Epidermal melanocyte (primary cell): ENCODE measurements around the gene CCDC122.

ENCODE experiments used
- DNase-seq: peaks from one replicate; pipeline ENCODE4 v3.0.0; 2011; ENCODE audit warnings: low spot score; ENCODE audit not compliant: insufficient read length

Gene CCDC122

DNA sequence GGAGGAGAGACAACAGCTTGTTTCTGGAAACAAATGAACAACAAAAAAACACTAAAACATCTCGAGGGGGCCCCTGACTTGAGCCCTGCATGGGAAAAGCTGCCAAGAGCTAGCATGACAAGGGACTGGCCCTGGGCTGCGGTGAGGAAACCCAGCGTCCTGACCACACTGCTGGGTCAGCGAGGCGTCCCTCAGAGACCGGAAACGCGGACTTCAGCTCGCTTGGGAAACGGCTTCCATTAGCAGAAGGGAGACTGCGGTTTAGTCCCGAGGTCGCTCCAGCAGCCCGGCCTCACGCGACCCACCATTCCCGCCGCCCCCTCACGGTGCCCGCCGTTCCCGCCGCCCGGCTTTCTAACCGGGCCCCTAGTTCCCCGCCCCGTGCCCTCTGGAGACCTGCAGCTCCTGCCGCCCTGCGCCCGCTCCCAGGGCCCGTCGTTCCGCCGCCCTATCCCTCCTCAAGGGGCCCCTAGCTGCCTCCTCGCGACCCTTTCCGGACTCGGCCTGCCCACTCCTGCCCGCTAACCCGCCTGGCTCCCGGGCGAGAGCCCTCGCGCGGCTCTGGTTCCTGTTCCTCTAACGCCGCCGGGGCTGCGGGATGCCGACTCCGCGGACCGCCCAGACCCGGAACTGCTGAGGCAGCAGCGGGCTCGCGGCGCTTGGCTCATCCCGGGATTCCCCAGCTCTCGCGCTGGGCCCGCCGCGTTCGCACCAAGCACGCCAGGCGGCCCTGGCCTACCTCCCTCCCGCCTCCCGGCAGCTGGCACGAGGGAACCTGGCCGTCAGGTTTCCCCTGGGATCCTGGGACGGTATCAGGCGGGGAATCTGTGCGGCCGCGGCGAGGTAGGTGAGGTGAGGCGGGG is at the start of gene CCDC122:
TSS of gene CCDC122 (minus strand) at position 849 of the 863 bp plus-strand sequence. CDS start 10,364 bp downstream, outside the sequence.
- peak; percentile 51 for DNase-seq

DNA sequence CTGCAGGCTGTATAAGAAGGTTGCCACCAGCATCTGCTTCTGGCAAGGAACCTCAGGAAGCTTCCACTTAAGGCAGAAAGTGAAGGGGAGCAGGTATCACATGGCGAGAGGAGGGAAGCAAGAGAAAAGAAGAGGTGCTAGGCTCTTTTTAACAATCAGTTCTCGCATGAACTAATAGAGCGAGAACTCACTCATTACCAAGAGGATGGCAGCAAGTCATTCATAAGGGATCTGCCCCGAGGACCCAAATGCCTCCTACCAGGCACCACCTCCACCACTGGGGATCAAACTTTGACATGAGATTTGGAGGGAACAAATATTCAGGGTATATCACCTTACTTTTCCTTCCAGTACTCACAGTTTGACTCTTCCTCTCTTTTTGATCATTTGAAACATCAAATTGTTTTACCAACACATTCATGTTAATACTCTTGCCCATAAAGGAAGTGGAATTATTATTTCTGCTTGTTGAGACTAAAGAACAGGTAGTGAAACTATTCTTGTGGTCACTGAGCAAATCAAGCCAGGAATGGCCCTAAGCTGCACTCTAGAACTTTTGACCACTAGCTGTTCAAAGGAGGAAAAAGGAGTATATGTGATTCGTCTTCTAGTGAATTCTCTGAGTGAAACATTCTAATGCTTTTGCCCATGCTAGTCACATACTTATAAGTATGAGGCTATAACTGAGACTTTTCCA is 45.2 kb upstream of the CCDC122 start:
- no peak for DNase-seq

DNA sequence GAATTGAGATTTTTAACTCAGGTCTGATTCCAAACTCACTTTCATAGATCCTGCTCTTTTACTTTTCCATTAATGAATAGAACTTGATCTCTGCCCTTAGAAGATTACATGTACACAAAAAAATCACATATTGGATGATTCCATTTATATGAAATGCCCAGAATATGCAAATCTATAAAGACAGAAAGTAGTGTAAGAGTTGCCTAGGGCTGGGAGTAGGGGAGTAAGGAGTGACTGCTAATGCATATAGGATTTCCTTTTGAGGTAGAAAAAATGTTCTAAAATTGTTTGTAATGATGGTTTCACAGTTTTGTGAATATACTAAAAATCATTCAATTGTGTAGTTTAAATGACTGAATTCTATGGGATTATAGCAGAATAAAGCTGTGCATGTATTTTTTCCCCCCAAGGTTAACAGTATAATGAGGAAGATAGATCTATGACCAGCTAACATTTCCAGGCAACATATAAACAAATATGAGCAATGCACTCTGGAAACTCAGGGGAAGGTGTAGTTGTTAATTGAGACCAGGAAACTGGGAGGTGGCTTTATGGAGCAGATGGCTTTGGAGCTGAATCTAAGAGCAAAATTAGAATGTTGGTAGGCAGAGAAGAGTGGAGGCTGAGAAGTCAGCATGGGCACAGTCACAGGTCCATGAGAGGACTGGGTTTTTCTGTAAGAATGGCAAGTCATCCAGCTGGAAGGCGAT is 41.6 kb upstream of the CCDC122 start:
- DNase-seq: no peak

DNA sequence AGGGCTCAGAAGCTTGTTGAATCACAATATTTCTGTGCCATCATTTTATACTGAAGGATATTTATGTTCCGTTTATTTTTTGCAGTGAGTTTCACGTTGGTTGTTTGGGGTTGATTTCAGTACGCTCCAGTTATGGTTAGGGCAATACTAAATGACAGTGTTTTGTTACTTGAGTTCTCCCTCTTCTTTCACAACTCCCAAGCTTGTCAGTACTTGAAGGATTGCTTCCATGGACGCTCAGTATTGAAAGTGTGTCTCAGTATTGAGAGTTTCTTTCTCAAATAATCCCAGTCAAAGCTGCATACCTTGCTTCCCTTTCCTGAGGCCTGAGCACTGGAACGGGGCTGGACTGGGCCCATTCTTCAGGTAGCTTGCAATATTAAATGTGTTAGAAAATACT is 39.1 kb upstream of the CCDC122 start:
- DNase-seq: no peak

DNA sequence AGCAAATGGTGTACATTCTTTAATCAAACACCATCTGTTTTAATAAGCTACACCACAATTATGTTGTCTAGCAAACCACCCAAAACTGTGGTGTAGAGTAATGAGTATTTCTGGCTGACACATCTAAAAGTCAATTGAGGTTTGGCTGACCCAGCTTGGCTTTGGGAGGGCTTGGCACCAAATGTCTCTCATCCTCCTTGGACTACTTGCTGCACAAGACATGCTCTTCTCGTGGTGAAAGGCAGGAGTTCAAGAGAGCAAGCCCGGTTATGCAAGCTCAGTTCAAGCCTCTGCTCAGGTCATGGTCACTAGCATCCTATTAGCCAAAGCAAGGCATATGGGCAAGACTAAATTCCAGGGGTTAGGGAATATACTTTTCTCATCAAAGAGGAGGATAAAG is 37.3 kb upstream of the CCDC122 start:
- no peak for DNase-seq

DNA sequence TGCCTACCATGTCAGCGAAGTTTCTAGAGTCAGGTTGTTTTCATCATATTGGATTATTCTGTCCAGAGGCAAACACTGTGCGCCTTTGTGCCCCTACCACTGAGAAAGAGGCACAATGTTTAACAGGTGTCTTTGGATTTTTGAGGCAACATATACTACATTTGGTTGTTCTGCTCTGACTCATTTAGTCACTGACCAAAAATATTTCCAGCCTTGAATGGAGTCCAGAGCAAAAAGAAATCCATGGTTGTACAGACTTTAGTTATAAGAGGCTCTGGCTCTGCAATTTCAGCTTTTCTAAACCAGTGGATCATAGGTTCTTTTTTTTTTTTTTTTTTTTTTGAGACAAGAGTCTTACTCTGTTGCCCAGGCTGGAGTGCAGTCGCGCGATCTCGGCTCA is 35.9 kb upstream of the CCDC122 start:
- DNase-seq: no peak

DNA sequence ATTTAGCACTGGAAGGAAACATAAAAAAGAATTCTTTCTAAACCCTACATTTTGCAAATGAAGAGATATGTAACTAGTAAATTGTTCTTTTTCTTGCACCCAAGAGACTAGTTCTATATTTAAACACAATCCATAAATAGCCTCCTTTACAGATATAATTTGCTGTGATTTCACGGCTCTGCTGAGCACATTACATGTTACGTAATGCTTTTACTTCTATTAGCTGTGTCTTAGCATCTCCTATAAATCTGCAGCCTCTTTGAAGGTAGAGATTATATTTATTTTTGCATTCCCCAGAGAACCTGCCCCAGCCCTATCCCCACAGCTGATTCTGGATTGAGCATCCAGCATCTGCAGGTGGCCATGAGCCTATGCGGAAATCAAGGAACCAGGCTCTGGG is 32.3 kb upstream of the CCDC122 start:
- no peak for DNase-seq

DNA sequence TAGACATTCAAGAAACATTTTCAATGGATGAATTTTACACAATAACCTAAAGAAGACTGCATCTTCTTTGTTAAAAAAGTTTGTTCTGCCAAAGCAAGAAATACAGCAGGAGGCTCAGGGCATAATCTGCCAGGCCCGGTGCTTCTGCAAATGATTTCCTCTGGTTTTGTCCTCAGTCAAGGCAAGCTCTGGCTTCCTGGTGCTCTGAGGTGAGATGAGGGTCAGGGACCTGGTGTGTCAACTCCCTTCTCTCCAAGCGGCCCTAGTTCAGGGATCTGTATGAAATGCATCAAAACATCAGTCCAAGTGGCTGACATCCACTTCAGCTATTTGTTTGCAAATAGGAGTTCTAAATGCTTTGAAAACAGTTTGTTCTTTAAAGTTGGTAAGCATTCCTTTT is 31.7 kb upstream of the CCDC122 start:
- no peak for DNase-seq

DNA sequence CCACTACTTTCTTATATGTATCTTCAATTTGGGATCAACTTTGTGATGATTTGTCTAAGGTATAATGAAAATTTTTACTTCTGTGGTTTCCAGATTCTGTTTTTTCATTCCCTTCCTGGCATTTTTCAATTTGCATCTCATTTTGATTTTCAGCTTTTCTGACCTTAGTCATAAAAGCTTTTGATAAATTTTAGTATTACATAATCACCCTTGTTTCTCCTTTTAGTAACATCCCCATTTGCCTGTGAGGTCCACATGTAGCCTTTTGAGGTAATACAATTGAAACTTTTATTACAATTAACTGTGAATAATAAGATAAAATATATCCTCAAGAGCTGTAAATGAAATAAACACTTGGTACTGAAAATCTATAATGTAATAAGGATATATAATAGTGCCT is 31.3 kb upstream of the CCDC122 start:
- no peak for DNase-seq

DNA sequence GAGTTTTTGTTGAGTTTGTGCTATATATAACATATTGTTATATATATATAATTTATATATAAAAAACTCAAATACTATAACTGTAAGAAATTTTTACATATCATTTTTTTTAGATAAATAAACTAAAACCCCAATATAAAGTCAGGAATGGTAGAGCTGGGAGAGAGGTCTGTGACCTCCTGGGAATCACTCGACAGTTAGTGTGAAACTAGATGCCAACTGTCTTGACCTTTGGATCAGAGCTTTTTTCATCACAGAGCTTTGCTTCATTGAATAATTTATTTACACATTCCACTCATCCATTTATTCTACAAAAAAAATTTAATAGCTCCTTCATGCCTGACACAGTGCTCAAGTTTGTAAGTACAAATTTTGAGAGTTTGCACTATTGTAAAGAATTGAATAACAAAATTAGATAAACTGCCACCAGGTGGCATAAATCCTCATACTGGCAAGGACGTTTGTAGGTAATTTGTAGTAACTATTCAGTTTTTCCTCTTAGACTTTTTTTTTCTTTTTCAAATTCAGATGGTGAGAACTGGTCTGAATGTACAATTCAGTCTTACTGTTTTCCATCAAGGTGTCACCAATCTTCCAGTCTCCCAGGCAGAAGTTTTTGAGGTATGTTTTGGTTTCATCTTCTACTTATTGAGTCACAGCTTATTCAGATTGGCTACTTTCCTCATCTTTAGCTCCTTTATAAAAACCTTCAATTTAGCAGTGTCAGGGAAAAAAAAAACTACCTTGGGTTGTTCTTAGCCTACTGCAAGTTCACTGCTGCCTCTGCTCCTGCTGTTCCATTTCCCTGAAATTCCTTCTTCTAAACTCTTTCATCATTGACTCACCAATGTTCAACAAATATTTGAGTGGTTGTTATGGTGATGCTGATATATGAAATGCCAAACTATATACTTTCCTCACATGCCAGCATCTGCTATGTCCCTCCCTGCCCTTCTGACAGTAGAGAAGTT is 28.9 kb upstream of the CCDC122 start:
- DNase-seq: no peak

DNA sequence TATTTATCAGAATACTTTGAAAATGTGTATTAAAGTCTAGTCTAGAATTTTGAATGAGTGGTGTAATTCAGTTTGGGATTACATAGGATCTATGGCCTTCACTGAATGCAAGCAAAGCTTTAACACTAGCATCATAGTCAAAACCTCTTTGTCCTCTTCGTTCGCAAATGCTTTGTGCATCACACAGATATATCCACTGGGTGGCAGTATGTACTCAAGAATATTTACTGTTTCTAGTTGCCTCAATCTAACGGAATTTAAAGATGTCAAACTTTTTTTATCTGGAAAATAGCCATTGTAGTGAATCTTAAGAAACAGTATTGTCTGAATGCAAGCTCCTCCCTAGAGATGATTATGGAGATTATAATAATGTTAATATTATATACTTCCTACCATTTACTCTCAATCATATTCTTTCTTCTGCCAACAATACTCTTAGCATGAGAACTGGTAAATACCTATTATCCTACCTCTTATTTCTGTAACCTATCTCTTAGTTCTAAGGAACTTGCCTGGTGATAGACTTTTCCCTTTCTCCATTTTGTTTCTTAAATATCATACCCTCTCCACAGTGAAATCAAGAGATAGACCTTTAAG is 26.0 kb upstream of the CCDC122 start:
- peak; percentile 74 for DNase-seq

DNA sequence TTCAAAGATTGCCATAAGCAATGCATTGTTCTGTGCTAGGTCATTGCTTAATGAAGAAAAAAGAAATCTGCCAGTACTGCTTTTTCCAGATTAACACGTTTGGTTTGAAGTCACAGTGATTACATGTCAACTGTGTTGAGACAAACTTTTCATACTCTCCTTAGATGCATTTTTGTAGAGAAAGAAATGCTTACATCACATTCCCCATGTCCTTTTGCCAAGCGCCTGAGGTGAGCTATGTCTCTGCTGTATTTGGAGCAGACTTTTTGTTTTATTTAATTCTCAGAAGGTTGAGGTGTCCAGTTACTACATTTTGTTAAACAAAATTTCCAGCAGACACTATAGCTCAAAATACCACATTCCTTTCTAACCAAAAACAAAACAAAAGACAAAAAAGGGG is 16.4 kb upstream of the CCDC122 start:
- DNase-seq: no peak

DNA sequence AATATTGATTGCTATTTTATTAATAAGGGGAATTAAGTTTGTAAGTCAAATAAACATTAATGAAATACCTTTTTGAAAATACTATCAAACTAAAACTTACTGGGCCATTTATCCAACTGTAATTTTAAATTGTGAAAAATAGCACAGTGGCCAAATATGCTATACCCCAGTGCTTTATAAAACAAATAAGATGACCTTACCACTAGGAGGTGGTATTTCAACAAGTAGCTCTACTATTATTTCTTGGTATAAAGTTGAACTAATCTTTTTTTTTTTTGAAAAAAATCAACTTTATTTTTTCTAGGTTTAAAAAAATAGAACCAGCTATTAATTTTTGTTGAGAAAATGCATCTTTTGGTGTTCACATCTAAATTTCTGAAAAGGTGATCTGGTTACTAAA is 14.9 kb upstream of the CCDC122 start:
- DNase-seq: no peak

DNA sequence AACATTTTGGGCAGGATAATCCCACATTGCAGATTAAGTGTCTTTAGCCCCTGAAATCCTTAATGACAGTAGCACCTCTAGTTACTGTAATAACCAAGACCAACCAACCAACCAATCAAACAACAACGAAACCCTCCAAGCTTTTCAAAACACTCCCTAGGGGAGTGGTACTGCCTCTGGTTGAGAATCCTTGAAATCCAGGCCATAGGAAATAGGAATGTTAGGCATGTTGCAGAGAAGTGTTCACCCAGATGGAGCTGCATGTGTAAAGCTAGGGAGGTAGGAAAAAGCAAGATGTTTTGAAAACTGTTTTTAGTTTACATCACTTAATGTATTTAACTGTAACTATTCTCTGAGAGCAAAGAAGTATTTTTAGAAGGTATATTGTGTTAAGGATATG is 4.7 kb upstream of the CCDC122 start:
- no peak for DNase-seq

DNA sequence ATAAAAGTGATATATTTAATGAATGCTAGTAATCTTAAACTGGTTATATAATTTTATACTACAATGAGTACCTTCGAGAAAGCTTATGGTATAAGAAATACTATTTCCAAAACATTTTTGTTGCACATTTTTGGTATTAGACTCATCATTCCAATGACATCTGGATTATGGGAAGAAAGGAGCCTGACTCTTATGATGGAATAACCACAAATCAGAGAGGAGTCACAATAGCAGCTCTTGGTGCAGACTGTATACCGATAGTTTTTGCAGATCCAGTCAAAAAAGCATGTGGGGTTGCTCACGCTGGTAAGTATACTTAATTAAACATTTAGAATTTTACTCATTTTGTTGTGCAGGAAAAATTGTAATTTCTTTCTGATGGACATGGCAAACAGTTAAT is 4.1 kb upstream of the CCDC122 start:
- no peak for DNase-seq

DNA sequence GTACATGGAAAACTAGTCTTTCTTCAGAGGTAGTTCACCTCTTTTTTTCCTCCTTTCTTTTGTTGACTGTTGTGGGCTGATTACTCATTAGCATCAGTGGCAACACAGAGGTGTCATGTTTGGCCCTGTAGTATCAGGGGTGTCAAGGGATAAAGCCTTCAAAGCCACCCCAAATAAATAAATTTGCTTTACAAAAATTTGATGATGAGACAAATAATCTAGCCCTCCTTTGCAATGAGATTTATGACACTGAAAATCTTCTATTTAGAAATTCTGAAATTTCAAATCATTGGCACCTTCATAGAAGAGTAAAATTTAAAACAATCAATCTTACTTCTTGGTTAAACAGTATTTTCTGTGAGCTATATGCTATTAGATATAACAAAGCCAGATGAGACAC is 2.0 kb upstream of the CCDC122 start:
- no peak for DNase-seq

DNA sequence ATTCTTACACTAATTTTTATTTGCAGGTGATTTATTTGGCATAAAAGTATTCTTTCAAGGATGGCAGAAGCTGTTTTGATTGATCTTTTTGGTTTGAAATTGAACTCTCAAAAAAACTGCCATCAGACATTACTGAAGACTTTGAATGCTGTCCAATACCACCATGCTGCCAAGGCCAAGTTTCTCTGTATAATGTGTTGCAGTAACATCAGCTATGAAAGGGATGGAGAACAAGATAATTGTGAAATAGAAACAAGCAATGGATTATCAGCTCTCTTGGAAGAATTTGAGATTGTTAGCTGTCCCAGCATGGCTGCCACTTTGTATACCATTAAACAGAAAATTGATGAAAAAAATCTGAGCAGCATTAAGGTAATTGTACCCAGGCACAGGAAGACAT is 1.4 kb upstream of the CCDC122 start:
- no peak for DNase-seq

DNA sequence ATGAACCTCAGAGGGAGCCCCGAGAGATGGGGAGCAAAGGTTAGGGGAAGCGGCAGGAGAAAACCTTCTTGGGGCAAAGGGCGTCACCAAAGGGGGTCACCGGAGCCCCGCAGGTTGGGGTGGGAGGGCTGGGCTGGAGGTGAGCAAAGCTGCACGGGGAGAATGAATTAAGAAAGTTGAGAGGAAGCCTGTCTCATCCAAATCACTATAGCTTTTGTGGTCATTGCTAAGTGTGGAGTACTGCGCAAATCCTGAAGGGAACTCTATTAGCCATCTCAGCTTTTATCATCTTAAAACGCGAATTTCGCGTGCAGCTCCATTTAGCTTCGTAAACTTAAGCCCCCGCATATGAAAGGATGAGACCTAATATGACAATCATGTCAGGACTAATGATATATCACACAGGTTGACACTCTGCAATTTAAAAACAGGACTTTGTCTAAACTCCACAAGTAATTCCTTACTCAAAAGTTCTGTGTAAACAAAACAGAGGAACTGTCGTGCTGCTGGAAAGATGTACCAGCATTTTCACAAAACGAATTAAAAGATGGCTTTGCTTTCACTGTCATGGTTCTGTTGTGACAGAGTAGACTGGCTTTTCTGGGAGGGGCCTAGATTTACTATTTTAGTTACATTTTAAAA is 795 bp upstream of the CCDC122 start:
- no peak for DNase-seq

DNA sequence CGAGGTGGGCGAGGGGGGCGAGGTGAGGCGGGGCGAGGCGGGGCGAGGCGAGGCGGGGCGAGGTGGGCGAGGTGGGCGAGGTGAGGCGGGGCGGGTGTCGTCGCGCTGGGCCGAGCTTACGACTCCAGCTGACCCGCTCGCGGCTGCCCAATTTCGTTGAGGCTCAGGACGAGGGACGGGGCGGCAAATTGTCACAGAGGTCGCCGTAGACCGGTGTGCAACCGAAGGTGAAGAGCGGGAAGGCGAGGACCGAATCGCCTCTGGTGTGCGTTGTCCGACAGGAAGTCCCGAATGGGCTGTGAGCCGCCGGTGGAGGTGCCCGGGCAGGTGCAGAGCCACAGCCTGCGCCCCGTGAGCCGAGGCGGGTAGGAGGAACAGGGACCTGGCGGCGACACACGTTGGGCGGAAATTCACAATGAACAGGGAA is 228 bp upstream of the CCDC122 start, which contains the start of gene LACC1:
TSS of gene LACC1 (plus strand) at position 150 of the 427 bp plus-strand sequence. CDS start 1,082 bp downstream, outside the sequence.
- DNase-seq: no peak

DNA sequence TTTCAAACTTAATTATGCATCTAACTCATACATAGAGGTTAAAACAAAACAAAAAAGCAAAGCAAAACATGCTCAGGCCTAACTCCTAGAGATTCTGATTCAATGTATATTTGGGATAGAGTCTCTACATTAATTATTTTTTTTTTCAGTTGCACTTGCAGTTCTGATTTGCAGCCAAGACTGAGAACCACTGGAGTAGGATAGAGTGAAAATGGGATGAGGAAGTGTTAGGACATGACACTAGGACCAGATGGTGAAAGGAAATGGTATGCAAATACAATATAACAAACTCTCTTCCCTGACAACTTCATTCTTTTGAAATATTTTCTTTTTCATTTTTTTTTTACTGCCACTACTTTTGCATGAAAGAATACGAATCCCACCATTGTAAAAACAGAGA is 1.8 kb downstream of the CCDC122 start:
- no peak for DNase-seq
